Fibroblast of pulmonary artery (primary cell): Measurements from ENCODE around the gene CPVL.

Source experiments
- DNase-seq: peaks from one replicate; pipeline ENCODE4 v3.0.0-alpha.2; 2010; ENCODE audit warnings: low read depth
- H3K4me3 ChIP-seq: replicated peaks from 2 replicates; pipeline ENCODE4 v1.5.1; 2011; ENCODE audit warnings: low read depth, mild to moderate bottlenecking, control low read depth, low read length, moderate library complexity
- TF ChIP-seq, protein P1 (sequence below): IDR thresholded peaks from 2 replicates; pipeline ENCODE4 v1.5.1; 2011; ENCODE audit warnings: mild to moderate bottlenecking, control low read depth, low read length, inconsistent platforms; ENCODE audit errors: missing control alignments

CPVL gene

GRCh38 chr7:28955718-28956607 is 190.4 kb downstream of the CPVL start:
- peak; percentile 57 for DNase-seq
- peak overlapping the region; percentile 42 for H3K4me3 ChIP-seq

DNA sequence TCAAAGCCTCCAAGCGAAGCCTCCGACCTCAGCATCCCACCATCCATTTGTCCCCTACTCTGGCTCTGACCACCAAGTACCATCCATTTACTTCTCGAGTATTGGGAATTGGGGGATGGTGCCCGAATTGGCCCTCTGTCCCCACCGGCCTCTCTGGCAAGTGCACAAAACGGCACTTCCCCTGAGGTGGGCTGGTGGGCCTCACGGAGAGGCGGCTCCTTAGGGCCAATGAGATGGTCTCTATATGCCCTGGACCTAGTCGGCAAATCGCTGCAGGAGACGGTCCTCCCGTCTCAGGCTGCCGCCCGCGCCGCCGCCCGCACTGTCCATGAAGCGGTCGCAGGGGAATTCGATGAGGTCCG is 191.0 kb downstream of the CPVL start:
- no peak overlapping the region for H3K4me3 ChIP-seq
- TF ChIP-seq, protein P1, sequence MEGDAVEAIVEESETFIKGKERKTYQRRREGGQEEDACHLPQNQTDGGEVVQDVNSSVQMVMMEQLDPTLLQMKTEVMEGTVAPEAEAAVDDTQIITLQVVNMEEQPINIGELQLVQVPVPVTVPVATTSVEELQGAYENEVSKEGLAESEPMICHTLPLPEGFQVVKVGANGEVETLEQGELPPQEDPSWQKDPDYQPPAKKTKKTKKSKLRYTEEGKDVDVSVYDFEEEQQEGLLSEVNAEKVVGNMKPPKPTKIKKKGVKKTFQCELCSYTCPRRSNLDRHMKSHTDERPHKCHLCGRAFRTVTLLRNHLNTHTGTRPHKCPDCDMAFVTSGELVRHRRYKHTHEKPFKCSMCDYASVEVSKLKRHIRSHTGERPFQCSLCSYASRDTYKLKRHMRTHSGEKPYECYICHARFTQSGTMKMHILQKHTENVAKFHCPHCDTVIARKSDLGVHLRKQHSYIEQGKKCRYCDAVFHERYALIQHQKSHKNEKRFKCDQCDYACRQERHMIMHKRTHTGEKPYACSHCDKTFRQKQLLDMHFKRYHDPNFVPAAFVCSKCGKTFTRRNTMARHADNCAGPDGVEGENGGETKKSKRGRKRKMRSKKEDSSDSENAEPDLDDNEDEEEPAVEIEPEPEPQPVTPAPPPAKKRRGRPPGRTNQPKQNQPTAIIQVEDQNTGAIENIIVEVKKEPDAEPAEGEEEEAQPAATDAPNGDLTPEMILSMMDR: no peak
- no peak for DNase-seq

More at GRCh38 chr7:28955718-28956607, 190.4 kb downstream of the CPVL start:
- TF ChIP-seq, protein P1: peak; percentile 42

- DNase-seq: no peak
- TF ChIP-seq, protein P1: no peak
- H3K4me3 ChIP-seq: no peak overlapping the region
Measured at GRCh38 chr7:28954946-28955345, 191.4 kb downstream of the CPVL start.

GRCh38 chr7:28954471-28954870 is 191.9 kb downstream of the CPVL start:
- no peak for DNase-seq
- no peak overlapping the region for H3K4me3 ChIP-seq
- TF ChIP-seq, protein P1: no peak

GRCh38 chr7:28953633-28954032 is 192.7 kb downstream of the CPVL start:
- DNase-seq: peak; percentile 40
- TF ChIP-seq, protein P1: no peak
- no peak overlapping the region for H3K4me3 ChIP-seq
